Measurements from ENCODE around the gene DPM3. TPM values are rescaled to one million over a fixed set of nuclear protein-coding genes. Genes with fewer than 3 reads are reported as not detected.

The DPM3 gene
- total RNA-seq, 2 donors from 2014 or later = 6.2 to 106 TPM

DNA sequence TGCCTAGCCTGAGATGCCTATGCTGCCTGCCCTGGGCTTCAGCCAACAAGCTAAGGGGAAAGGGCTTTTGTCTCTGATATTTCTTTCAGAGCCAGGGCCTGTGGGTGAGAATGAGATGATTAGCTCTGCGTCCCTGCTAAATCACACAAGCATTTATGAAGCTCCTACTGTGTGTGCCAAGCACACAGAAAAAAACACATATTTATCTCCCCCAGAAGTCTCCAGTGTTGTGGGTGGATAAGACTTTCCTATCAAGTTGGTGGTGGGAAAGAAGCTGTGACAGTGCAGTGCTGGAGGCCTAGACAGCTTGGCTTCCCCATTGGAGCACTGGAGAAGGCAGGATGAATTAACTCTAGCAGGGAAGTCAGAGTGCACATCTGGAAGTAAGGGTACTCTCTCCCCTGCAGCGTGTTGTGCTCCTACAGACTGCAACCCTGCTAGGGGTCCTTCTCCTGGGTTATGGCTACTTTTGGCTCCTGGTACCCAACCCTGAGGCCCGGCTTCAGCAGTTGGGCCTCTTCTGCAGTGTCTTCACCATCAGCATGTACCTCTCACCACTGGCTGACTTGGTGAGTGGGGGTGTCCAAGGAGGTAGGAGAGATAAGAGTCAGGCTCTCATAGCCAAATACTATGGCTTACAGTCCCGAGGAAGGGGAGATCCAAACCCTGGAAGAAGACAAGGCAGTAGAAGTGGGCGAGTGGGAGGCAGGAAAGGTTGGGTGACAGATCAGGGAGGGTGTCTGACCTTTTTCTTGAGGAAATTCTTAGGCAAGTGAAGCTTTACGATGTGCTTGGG is 3.0 kb downstream of the DPM3 start:
- TF ChIP-seq POLR2A (IDR thresholded peaks at IDR 0.05) = no peak
- TF ChIP-seq, protein P1, sequence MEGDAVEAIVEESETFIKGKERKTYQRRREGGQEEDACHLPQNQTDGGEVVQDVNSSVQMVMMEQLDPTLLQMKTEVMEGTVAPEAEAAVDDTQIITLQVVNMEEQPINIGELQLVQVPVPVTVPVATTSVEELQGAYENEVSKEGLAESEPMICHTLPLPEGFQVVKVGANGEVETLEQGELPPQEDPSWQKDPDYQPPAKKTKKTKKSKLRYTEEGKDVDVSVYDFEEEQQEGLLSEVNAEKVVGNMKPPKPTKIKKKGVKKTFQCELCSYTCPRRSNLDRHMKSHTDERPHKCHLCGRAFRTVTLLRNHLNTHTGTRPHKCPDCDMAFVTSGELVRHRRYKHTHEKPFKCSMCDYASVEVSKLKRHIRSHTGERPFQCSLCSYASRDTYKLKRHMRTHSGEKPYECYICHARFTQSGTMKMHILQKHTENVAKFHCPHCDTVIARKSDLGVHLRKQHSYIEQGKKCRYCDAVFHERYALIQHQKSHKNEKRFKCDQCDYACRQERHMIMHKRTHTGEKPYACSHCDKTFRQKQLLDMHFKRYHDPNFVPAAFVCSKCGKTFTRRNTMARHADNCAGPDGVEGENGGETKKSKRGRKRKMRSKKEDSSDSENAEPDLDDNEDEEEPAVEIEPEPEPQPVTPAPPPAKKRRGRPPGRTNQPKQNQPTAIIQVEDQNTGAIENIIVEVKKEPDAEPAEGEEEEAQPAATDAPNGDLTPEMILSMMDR (IDR thresholded peaks at IDR 0.05) = no peak
- intact Hi-C loops (cut with DNase I) = no loop called here
- Histone ChIP-seq H3K4me3 (no peak overlapping the region), H3K9me3 (no peaks in the 10 kb centered on the region), H3K36me3 (replicated peaks in 1 of 2; ENCODE audit: insufficient read depth in 1 of 2, low read depth in 2 of 2) (peaks cover 0 to 9% of the 10 kb centered on the region in 2 donors), H3K27ac (peak overlapping the region in 3 of 4 donors; percentile 94 to 99 (median 99)), H3K4me1 (peaks cover 64% of the 10 kb centered on the region), H3K27me3 (no peaks in the 10 kb centered on the region)
- 81 to 82% methylated on average over 5 to 6 of the region's 6 CpGs for WGBS, 2 donors
- DNase-seq (no peak), ATAC-seq (no peak)

DNA sequence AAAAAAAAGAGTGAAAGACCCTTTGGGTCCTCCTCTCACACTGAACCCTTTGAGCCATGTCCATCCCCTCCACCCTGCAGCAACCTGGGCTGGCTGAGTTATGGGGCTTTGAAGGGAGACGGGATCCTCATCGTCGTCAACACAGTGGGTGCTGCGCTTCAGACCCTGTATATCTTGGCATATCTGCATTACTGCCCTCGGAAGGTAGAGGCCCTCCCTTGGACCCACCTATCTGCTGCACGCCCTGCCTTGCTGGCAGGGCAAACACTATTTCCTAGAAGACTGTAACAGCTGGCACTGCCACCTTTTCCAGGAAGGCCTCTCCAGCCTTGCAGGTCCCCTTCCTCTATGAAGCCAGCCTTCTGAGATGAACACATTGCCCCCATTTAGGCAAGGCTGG is 3.6 kb downstream of the DPM3 start:
- no peak for TF ChIP-seq POLR2A (IDR thresholded peaks at IDR 0.05)
- TF ChIP-seq, protein P1 (IDR thresholded peaks at IDR 0.05) = no peak
- H3K36me3 ChIP-seq (replicated peaks in 1 of 2; ENCODE audit: insufficient read depth in 1 of 2, low read depth in 2 of 2) = peaks cover 2 to 9% of the 10 kb centered on the region in 2 donors
- peak overlapping the region; percentile 29 to 99 (median 96) for H3K27ac ChIP-seq
- H3K27me3 ChIP-seq = no peaks in the 10 kb centered on the region
- H3K4me3 ChIP-seq = no peak overlapping the region
- no peaks in the 10 kb centered on the region for H3K9me3 ChIP-seq
- intact Hi-C loops (cut with DNase I) = no loop called here
- 11 to 33% methylated on average over 3 to 6 of the region's 6 CpGs for WGBS, 2 donors
- peak; percentile 27 to 55 (median 42) for DNase-seq
- ATAC-seq = no peak
- peaks cover 70% of the 10 kb centered on the region for H3K4me1 ChIP-seq

DNA sequence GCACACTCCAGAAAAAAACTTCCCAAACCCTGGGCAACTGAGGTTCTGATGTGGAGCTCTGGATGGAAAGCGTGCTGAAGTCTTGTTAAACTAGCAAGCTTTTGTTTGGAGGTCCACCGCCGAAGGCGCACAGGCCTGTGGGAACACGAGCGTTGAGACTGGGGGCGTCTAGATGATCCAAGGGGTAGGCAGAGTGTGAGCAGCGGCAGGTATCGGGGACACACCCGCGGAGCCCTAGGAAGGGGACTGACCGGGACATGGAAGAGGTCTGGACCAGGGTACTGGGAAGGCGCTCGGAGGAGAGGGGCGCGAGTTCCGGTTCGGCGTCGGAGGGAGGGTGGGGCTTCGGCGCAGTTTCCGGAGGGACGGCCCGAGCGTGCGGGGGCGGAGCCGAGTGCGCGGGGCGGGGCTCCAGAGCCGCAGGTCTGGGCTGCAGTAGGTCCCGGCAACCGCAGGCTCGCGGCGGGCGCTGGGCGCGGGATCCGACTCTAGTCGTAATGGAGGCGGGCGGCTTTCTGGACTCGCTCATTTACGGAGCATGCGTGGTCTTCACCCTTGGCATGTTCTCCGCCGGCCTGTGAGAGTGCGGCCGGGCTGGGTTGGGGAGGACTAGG is 4.8 kb downstream of the DPM3 start, which contains the start of gene SLC50A1:
Gene SLC50A1, plus strand, starts transcription at position 438 of the 614 bp plus-strand sequence. Its CDS starts 60 bp downstream, at position 498.
- Histone ChIP-seq H3K4me1 (peaks cover 82% of the 10 kb centered on the region), H3K9me3 (no peaks in the 10 kb centered on the region), H3K4me3 (peak within 1 kb of the TSS; percentile 33 to 70), H3K27me3 (no peaks in the 10 kb centered on the region), H3K27ac (peak within 1 kb of the TSS; percentile 94 to 99 (median 98)), H3K36me3 (replicated peaks in 1 of 2; ENCODE audit: insufficient read depth in 1 of 2, low read depth in 2 of 2) (peaks cover 4 to 9% of the 10 kb centered on the region in 2 donors)
- TF ChIP-seq POLR2A (IDR thresholded peaks at IDR 0.05) = peak; percentile 87 to 92 (median 90)
- TF ChIP-seq, protein P1 (IDR thresholded peaks at IDR 0.05) = peak; percentile 22 to 74 (median 65)
- DNase-seq = peak; percentile 96 to 97 (median 97)
- intact Hi-C loops (cut with DNase I) = no loop called here
- WGBS, 2 donors = 0 to 2% methylated on average over 10 to 49 of the region's 52 CpGs
- ATAC-seq = peak; percentile 87

DNA sequence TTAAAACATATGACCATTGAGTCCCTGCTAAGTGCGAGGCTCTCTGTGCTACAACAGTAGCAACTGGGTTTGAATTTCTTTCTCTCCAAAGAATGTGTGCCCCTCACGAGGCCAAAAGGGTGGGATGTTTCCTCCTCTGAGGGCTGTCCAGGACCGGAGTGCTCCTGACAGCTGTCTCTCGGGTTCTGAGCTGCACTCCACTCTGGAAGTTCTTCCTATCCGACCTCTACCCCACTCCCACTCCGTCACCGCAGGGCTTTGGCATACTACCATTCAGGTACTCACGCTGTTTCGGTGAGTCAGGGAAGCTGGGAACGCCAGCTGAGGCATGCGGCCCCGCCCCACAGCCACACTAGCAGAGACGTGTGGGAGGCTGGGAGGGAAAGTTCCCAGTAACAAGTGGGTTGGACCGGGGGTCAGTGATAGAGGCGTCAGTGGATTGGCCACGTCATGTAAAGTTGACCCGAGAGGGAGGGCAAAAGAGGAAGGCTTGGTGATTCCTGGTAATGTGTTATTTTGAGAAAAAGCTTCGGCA is 5.4 kb downstream of the DPM3 start:
- peak overlapping the region; percentile 94 to 99 (median 98) for H3K27ac ChIP-seq
- 5 to 7% methylated on average over 18 of the region's 18 CpGs for WGBS, 2 donors
- peaks cover 4 to 9% of the 10 kb centered on the region in 2 donors for H3K36me3 ChIP-seq (replicated peaks in 1 of 2; ENCODE audit: insufficient read depth in 1 of 2, low read depth in 2 of 2)
- H3K4me3 ChIP-seq = no peak overlapping the region
- no peaks in the 10 kb centered on the region for H3K27me3 ChIP-seq
- intact Hi-C loops (cut with DNase I) = loop anchor here (5.0 kb wide), 1 partner anchor 32 kb away; no protein-coding TSS in a partner anchor
- no peaks in the 10 kb centered on the region for H3K9me3 ChIP-seq
- peak; percentile 76 for ATAC-seq
- peak; percentile 92 to 97 (median 96) for DNase-seq
- peaks cover 88% of the 10 kb centered on the region for H3K4me1 ChIP-seq
- peak in 1 of 3 donors; percentile 3 for TF ChIP-seq POLR2A (IDR thresholded peaks at IDR 0.05)
- TF ChIP-seq, protein P1 (IDR thresholded peaks at IDR 0.05) = no peak
